Occipital lobe (tissue), 2 donors: ENCODE data around the gene SDK1. TPM values are rescaled to one million over a fixed set of nuclear protein-coding genes. Genes with fewer than 3 reads are reported as not detected.
A peak's percentile ranks its signal among the peaks of the same experiment; 100 is the strongest.
"Not testable (repeated sequence)": the region's sequence is repeated elsewhere in the genome, so short reads cannot be mapped to it uniquely, and the experiment has no call there.

Source experiments
- DNase-seq: peaks from one replicate; lab custom pipeline; 2025; lab: John Stamatoyannopoulos, UW
- total RNA-seq: library from RNA; depleted of rRNA; stranded (reverse); fragments of >200 nt; gene quantifications from one replicate; pipeline ENCODE4 v1.2.3, GENCODE V29; 2014

Gene SDK1
- total RNA-seq, 1 donor from 2014 or later: 7.0 TPM

DNA sequence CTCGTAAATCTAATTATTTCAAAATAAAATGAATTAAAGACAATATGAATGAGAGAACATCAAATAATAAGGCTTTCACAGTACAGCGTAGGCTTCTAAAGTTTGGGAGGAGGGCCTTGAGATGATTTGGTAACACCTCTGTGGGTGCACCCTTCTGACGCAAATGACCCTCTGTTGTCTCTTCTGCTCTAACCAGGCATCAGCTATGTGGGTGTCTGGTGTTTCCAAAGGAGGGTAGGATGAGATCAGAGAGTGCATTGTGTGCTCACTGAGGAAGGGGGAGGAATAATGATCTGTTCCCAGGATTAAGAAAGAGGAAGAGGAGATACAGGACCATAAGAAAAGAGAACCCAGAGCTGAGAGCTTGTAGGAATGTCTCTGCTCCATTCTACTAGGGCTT is 420.4 kb downstream of the SDK1 start:
- no peak for DNase-seq

DNA sequence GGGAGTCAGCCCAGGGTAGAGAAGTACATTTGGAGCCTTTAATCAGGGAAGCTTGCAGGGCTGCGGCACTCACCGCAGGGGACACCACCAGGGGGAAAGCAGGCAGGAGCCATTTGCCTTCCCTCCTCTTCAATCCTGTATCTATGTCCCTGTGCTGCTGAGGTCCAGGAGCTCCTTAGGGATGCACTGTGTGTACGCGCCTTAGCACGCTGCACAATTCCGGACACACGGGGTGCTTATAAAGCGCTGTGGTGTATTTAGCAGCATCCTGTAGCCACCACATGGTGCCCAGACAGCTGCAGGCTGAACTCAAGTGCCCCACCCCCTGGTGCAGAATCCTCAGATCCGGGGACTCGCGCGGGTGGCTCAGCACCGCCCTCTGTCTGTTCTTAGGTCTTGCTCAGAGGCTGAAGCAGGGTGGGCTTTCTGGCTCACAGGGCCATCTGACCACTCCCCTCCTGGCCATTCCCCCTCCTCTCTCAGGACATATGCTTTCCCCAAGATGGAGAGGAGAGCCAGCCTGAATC is 421.4 kb downstream of the SDK1 start:
- DNase-seq: no peak

DNA sequence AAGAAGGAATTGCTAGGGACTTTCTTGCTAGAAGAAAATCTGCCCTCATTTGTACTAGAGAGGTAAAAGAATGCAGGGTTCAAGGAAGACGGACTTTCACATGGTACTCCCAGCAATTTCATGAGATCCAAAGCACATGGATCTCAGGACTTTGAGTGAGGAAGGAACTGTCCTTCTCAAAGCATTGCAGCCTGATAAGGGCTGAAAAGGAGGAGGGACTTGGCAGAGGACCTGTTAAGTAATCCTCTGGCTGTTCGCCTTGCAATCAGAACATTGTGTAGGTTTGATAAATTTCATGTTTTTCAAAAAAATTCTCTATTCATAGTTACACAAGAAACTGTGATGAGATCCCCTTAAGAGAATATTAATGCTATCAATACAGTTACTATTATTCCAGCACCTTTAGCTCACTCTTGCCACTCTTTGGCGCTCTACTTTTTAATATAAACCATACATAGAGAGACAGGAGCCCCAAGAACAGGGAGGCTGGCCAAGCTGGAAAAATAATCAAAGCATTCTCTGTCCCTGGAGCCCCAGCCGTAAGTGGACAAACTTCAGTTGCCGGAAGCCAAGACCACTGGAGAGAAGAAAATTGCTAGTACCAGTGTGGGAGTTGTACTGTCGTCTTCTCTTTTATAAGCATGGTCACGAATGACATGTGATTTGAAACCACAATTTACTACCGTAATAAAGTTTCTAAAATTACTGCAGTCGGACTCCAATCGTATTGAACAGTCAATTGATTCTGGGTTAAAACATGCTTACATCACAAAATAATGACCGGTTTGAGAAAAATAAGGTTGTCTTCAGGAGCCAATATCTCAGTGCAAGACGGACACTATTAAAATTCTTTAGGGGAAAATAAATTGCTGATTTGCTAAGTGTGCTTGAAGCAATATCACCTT is 424.4 kb downstream of the SDK1 start:
- no peak for DNase-seq

- no peak for DNase-seq
These were observed 429.2 kb downstream of the SDK1 start for GRCh38 chr7:3730276-3730675.

- no peak for DNase-seq
These were observed 431.4 kb downstream of the SDK1 start for GRCh38 chr7:3732395-3733005.

- no peak for DNase-seq
These were observed 432.6 kb downstream of the SDK1 start for GRCh38 chr7:3733541-3734140.

DNA sequence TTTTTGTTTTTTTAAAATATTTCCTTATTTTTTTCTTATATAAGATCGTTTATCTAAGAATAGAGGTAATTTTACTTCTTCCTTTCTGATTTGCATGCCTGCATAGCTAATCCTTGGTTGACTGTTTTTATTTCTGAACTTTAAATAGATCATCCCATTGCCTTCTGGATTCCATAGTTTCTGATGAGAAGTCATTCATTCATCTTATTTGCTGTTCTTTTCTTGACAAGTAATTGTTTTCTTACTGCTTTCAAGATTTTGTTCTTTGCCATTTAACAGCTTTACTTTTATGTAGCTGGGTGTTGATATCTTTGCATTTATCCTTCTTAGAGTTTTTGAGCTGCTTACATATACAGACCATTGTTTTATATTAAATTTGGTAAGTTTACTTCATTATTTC is 437.9 kb downstream of the SDK1 start:
- DNase-seq: no peak

- DNase-seq: no peak
These were observed 438.9 kb downstream of the SDK1 start for GRCh38 chr7:3739983-3740382.

GRCh38 chr7:3747467-3747866 is 446.4 kb downstream of the SDK1 start:
- no peak for DNase-seq

GRCh38 chr7:3748389-3748788 is 447.3 kb downstream of the SDK1 start:
- no peak for DNase-seq

DNA sequence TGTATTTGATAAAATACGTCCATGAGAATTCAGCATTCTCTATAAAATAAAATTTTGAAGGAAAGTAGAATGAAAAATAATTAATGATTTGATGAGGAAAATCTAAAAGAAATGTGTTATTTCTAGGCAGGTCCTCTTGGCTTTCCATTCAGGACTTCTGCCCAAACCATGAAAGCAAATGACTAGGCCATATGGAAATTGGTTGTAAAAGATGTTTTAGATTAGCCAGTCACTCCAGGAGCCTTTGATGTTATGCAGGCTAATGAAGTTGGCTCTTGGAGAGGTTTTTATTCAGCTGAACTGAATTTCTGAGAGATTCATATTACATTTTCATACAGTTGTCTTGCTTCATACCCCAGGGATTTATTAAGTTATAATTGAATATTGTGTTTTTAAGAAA is 452.8 kb downstream of the SDK1 start:
- no peak for DNase-seq

GRCh38 chr7:3754493-3755341 is 453.7 kb downstream of the SDK1 start:
- peak; percentile 70 for DNase-seq

- not testable (repeated sequence) for DNase-seq
These were observed 454.9 kb downstream of the SDK1 start for GRCh38 chr7:3755778-3756453.

DNA sequence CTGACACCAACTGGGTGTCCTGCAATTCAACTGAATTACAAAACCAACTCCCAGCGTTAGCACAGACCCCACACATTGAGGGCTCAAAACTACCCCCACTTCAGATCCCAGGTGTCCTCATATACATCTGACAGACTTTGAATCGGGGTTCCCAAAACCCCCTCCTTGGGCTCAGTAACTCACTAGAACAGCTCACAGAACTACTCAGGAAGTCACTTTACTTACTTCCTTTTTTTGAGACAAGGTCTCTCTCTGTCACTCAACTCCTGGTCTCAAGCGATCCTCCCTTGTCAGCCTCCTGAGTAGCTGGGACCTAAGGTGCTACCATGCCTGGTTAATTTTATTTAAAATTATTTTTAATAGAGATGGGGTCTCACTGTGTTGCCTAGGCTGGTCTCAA is 456.0 kb downstream of the SDK1 start:
- DNase-seq: no peak

DNA sequence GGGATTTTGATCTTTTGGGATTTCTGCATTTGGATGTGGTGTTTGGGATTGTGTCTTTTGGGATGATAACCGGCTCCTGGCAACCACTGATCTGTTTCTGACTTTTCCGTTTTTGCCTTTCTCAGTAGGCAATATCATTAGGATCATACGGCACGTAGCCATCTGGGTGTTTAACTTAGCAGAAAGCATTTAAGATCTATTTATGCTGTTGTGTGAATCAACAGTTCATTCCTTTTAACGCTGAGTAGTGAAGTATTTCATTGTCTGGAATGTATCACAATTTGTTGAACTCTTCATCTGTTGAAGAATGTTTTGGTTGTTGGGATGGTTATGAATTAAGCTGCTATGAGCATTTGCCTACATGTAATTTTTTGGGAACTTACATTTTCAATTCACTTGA is 459.6 kb downstream of the SDK1 start:
- DNase-seq: no peak

GRCh38 chr7:3762146-3762831 is 461.2 kb downstream of the SDK1 start:
- DNase-seq: no peak

DNA sequence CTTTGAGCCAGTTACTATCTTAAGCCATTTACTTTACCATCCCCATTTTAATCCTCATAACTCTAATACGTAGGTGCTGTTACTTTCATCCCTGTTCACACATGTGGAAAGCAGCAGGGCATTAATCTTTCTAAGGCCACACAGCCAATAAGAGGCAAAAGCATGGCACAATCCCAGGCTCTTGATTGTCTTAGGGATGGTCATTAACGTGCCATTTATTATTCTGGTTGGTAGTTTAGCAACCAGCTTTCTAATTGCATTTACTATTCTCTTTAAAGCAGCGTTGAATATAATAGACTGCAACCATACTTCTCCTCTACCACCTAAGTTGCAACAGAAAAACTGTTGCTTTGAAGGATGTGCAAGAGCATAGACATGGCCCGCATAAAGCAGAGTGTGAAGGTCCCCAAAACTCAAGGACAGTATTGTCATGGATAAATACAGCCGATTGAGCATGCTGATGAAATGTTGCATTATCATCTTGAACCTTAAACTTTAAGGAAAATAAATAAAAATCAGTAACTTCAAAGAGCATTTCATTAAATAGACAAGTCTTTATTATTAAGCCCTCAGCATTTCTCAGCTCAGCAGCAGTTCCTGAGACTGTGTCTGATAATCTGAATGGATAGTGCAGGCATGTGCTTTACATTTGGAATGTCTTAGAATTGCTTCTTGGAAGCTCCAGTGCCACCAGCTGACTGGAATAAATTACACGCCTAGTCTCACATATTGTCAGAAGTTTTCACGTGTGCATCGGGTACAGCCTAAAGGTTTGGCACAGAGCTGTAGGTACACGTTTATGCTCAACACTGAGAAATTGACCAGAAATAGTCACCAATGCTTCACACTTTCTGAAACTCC is 467.1 kb downstream of the SDK1 start:
- DNase-seq: no peak

DNA sequence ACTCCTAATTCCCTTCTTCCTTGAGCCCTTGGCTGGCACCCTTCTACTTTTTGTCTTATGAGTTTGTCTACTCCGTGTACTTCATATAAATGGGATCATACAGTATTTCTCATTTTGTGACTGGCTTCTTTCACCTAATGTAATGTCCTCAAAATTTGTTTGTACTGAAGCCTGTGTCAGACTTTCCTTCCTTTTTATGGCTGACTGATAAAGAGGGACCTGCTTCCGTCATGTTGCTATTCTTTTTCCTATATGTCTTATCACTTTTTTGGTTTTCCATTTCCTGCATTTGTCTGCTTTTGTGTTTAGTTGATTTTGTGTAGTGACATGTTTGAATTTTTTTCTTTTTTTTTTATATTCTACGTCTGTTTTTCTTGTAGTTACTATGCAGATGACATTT is 470.9 kb downstream of the SDK1 start:
- no peak for DNase-seq

- no peak for DNase-seq
These were observed 477.3 kb downstream of the SDK1 start for GRCh38 chr7:3778345-3778744.
